GM19438 (cell line): ENCODE measurements around the gene PLCB1.
"Not testable (repeated sequence)": the region's sequence is repeated elsewhere in the genome, so short reads cannot be mapped to it uniquely, and the experiment has no call there.

ENCODE experiments used
- ATAC-seq: cut with Tn5 transposase; IDR thresholded peaks from one replicate; pipeline ENCODE4 v1.9.1; 2021; ENCODE audit warnings: low read depth; ENCODE audit not compliant: unreplicated experiment

PLCB1 gene

GRCh38 chr20:8427419-8428040 lies 295.5 kb downstream of the PLCB1 start:
- ATAC-seq, result no peak

- no peak for ATAC-seq
Measured at GRCh38 chr20:8428988-8429387, 296.9 kb downstream of the PLCB1 start.

DNA sequence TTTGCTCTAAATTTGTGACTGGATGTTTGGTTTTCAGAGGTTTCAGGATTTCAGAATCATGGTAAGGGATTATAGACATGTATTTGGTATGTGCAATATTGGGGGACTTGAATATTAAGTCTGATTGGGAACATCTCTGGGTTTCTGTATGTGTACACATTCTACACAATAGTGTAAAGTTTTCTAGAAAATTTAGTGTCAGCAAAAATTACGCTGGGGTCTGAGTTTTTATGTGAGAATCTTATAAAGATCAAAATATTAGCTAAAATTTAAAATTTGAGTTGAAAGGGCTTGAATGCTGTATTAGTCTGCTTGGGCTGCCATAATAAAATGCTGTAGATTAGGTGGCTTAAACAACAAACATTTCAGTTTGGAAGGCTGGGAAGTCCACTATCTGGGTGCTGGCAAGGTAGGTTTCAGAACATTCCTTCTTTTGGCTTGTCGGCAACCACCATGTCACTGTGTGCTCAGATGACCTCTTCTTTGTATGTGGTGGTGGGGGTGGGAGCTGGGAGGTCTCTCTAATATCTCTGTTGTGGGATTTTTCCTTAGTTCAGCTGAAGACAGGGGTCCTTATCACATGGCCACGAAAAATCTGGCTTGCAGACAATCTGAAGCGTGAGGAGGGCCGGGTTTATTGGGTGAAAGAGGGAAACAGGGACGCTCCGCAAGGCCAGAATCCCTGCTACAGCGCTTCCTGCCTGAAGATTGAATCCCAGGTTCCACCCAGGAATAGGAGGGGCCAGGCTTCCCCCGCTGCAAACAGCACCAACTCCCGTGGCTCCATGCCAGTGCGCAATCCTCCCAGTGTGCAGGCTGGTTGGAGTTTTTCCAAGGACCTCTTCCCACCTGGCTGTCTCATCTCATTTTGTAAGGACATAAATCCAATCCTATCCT lies 299.7 kb downstream of the PLCB1 start:
- ATAC-seq, result no peak

DNA sequence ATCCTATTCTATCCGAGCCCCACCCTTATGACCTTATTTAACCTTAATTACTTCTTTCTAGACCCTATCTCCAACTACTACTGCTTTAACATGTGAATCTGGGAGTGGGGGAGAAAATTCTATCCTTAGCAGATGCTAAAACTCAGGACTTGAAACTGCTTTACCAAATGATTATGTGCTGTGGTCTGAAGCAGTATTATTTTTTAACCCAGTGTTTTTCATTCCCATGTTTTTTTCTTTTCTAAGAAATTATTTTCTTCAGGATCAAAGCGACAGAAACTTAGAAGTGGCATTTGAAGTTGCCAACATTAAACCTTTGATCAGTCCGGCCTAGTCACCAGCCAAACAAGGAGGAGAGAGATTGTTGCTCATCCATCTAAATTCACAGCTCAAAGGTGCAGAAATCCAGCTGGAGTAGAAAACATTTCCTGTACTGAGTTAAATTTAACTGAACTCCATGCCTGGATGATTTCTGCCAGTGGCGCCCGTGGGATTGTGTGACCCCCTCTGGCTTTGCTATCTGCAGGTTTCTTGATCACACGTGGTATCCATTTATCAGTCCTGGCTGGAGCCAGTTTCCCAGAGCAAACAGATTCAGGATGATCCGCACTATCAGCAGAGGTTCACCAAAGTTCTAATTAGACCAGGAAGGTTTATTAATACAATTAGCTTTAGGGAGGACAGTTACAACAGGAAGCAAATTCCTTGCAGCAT lies 300.5 kb downstream of the PLCB1 start:
- no peak for ATAC-seq

DNA sequence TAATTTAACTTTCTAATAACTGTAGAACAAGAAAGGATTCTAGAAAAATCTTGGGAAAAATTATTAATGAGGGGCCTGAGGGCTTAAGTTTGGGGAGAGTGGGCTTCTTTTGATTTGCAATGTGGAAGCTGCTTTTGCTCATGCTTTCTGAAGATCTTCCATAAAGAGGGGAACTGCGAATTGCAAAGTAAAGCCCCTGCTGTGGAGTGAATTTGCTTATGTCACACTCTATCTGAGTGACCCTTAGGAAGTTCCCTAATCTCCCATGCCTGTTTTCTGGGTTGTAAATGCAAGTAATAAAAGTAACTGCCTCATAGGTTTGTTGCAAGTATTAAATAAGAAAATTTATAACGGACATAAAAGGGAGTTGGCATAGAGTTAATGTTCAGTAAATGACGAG lies 301.2 kb downstream of the PLCB1 start:
- no peak for ATAC-seq

GRCh38 chr20:8434326-8434876 lies 302.3 kb downstream of the PLCB1 start:
- ATAC-seq, result no peak

- no peak for ATAC-seq
Measured at GRCh38 chr20:8435285-8436035, 303.4 kb downstream of the PLCB1 start.

- ATAC-seq, result not testable (repeated sequence)
Measured at GRCh38 chr20:8436938-8437337, 304.9 kb downstream of the PLCB1 start.

GRCh38 chr20:8438748-8439147 lies 306.7 kb downstream of the PLCB1 start:
- ATAC-seq, result no peak

GRCh38 chr20:8443464-8444072 lies 311.5 kb downstream of the PLCB1 start:
- no peak for ATAC-seq

GRCh38 chr20:8447262-8448120 lies 315.4 kb downstream of the PLCB1 start:
- no peak for ATAC-seq

DNA sequence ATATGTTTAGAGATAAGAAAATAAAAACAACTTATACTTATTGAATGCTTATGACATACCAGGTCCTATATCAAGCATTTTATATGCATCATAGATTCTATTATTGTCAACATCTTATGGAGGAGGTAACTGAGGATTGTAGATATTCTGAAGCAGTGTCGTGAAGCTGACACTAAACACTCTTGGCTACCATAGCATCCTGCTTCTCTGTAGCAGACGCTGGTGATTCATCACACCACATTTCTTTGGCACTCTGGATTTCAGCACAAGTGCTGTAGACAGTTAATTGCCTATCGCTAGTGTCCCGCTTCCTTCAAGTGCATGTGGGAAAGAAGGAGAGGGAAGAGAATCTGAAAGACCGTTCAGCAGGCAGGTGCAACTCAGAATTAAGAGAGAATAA lies 317.1 kb downstream of the PLCB1 start:
- no peak for ATAC-seq

GRCh38 chr20:8454137-8454712 lies 322.2 kb downstream of the PLCB1 start:
- ATAC-seq, result peak; percentile 66

DNA sequence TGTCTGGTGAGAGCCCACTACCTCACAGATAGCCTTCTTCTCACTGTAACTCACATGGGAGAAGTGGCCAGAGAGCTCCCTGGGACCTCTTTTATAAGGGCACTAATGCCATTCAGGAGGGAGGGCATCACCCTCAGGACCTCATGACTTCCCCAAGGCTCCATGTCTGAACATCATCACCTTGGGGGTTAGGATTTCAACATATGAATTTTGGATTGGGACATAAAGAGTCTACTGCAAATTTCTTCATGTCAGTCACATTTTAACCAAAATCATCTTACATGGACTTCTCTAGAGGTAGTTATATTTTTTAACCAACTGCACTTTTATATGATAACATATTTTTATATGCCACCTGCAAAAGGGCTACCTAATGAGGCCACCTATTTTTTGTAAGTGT lies 324.7 kb downstream of the PLCB1 start:
- ATAC-seq, result no peak

GRCh38 chr20:8457978-8458377 lies 325.9 kb downstream of the PLCB1 start:
- ATAC-seq, result no peak

DNA sequence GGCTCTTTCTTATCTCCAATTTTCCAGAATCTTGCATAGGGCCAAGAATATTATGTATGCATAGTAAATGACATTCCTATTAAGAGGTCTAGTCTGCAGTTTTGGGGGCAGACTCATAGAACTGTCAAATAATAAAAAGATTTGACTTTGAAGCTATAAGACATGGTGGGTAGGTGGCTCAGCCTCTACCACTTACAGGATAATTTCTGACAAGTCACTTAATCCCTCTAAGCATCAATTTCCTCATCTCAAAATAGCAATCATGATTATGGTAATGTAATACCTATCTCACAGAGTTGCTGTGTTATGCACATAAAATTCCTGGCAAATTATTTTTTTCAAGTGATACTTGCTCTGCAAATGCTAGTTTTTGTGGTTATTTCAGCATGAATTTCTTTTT lies 329.1 kb downstream of the PLCB1 start:
- no peak for ATAC-seq

GRCh38 chr20:8464368-8464767 lies 332.3 kb downstream of the PLCB1 start:
- ATAC-seq, result no peak

- not testable (repeated sequence) for ATAC-seq
Measured at GRCh38 chr20:8466781-8467180, 334.7 kb downstream of the PLCB1 start.

GRCh38 chr20:8470156-8470555 lies 338.1 kb downstream of the PLCB1 start:
- ATAC-seq, result no peak
